Stimulated activated CD4-positive, alpha-beta T cell treated with anti-CD3 and anti-CD28 coated beads, Interleukin-12 subunit alpha, Interleukin-12 subunit beta, amount 100 ng/mL, for 4 hours (primary cell): Measurements from ENCODE around the gene JPH4.
"Not testable (repeated sequence)": the region's sequence is repeated elsewhere in the genome, so short reads cannot be mapped to it uniquely, and the experiment has no call there.

Source experiments
- DNase-seq: peaks from one replicate; pipeline ENCODE4 v3.0.0-alpha.2; 2020

The JPH4 gene

GRCh38 chr14:23544511-23545447 is 33.8 kb downstream of the JPH4 start:
- DNase-seq, result no peak

GRCh38 chr14:23543403-23543802 is 35.2 kb downstream of the JPH4 start:
- no peak for DNase-seq

GRCh38 chr14:23542261-23542660 is 36.3 kb downstream of the JPH4 start:
- no peak for DNase-seq

GRCh38 chr14:23540141-23540469 is 38.5 kb downstream of the JPH4 start:
- DNase-seq, result no peak

GRCh38 chr14:23539248-23540140 is 39.1 kb downstream of the JPH4 start:
- no peak for DNase-seq

- DNase-seq, result no peak
Observed at GRCh38 chr14:23538785-23539184, 39.8 kb downstream of the JPH4 start.

- DNase-seq, result no peak
Observed at GRCh38 chr14:23538050-23538718, 40.4 kb downstream of the JPH4 start.

GRCh38 chr14:23537351-23538049 is 41.1 kb downstream of the JPH4 start:
- no peak for DNase-seq

- DNase-seq, result not testable (repeated sequence)
Observed at GRCh38 chr14:23536906-23537305, 41.7 kb downstream of the JPH4 start.

- no peak for DNase-seq
Observed at GRCh38 chr14:23536494-23536893, 42.1 kb downstream of the JPH4 start.

GRCh38 chr14:23535943-23536342 is 42.6 kb downstream of the JPH4 start:
- DNase-seq, result no peak

- no peak for DNase-seq
Observed at GRCh38 chr14:23533652-23534435, 44.7 kb downstream of the JPH4 start.

GRCh38 chr14:23532658-23533057 is 45.9 kb downstream of the JPH4 start:
- DNase-seq, result no peak

- no peak for DNase-seq
Observed at GRCh38 chr14:23531391-23531790, 47.2 kb downstream of the JPH4 start.

GRCh38 chr14:23530375-23531055 is 48.1 kb downstream of the JPH4 start:
- no peak for DNase-seq

- DNase-seq, result no peak
Observed at GRCh38 chr14:23529016-23529415, 49.6 kb downstream of the JPH4 start.

GRCh38 chr14:23528555-23528954 is 50.0 kb downstream of the JPH4 start:
- DNase-seq, result no peak

- DNase-seq, result no peak
Observed at GRCh38 chr14:23525611-23526010, 53.0 kb downstream of the JPH4 start.

GRCh38 chr14:23524954-23525353 is 53.6 kb downstream of the JPH4 start:
- no peak for DNase-seq

- DNase-seq, result no peak
Observed at GRCh38 chr14:23523229-23524016, 55.2 kb downstream of the JPH4 start.
